Mesendoderm (in vitro differentiated cells): ENCODE measurements around the gene IP6K3.
A peak's percentile ranks its signal among the peaks of the same experiment; 100 is the strongest.

Experiments
- DNase-seq: peaks from one replicate; pipeline ENCODE4 v3.0.0; 2013
- H2AK5ac ChIP-seq: 2 replicates; pipeline ENCODE4 v1.6.1; 2013; ENCODE audit warnings: low read length, inconsistent platforms
- H2BK120ac ChIP-seq: 2 replicates; pipeline ENCODE4 v1.6.1; 2013; ENCODE audit warnings: low read depth, mild to moderate bottlenecking, low read length, moderate library complexity, mixed read lengths
- H2BK15ac ChIP-seq: replicated peaks from 2 replicates; pipeline ENCODE4 v1.6.1; 2013; ENCODE audit warnings: low read depth, mild to moderate bottlenecking, moderate library complexity
- H2BK5ac ChIP-seq: 2 replicates; pipeline ENCODE4 v1.6.1; 2013; ENCODE audit warnings: low read length, inconsistent platforms
- H3K18ac ChIP-seq: 2 replicates; pipeline ENCODE4 v1.6.1; 2013; ENCODE audit warnings: mild to moderate bottlenecking, low read length, mixed read lengths
- H3K23ac ChIP-seq: one replicate; pipeline ENCODE4 v1.6.1; 2013; ENCODE audit warnings: low read length
- H3K27ac ChIP-seq: 2 replicates; pipeline ENCODE4 v1.5.1; 2013; ENCODE audit warnings: low read depth, mild to moderate bottlenecking, inconsistent platforms, low read length, moderate library complexity
- H3K27me3 ChIP-seq: 2 replicates; pipeline ENCODE4 v1.6.1; 2013; ENCODE audit warnings: low read length, control low read depth, mild to moderate bottlenecking, inconsistent platforms; ENCODE audit not compliant: insufficient read depth, poor library complexity
- H3K36me3 ChIP-seq: 2 replicates; pipeline ENCODE4 v1.6.1; 2013; ENCODE audit warnings: low read length, inconsistent platforms; ENCODE audit not compliant: control insufficient read depth, insufficient read depth
- H3K4ac ChIP-seq: one replicate; pipeline ENCODE4 v1.6.1; 2013; ENCODE audit warnings: low read depth, mild to moderate bottlenecking, low read length, moderate library complexity
- H3K4me1 ChIP-seq: 2 replicates; pipeline ENCODE4 v1.6.1; 2013; ENCODE audit warnings: low read depth, low read length, inconsistent platforms; ENCODE audit not compliant: control insufficient read depth
- H3K4me2 ChIP-seq: 2 replicates; pipeline ENCODE4 v1.6.1; 2013; ENCODE audit warnings: low read length
- H3K4me3 ChIP-seq: 2 replicates; pipeline ENCODE4 v1.5.1; 2013; ENCODE audit warnings: mild to moderate bottlenecking, low read length
- H3K56ac ChIP-seq: one replicate; pipeline ENCODE4 v1.6.1; 2013; ENCODE audit warnings: low read length
- H3K79me1 ChIP-seq: 2 replicates; pipeline ENCODE4 v1.6.1; 2013; ENCODE audit warnings: low read length, inconsistent platforms
- H3K79me2 ChIP-seq: 2 replicates; pipeline ENCODE4 v1.6.1; 2013; ENCODE audit warnings: mild to moderate bottlenecking, low read length; ENCODE audit not compliant: control insufficient read depth, insufficient read depth
- H3K9ac ChIP-seq: 2 replicates; pipeline ENCODE4 v1.6.1; 2013; ENCODE audit warnings: low read length, inconsistent platforms
- H4K5ac ChIP-seq: one replicate; pipeline ENCODE4 v1.6.1; 2013; ENCODE audit warnings: low read length
- H4K8ac ChIP-seq: one replicate; pipeline ENCODE4 v1.6.1; 2013; ENCODE audit warnings: low read depth, mild to moderate bottlenecking, control low read depth, low read length, moderate library complexity
- WGBS: extraction: QIAGEN DNeasy Blood & Tissue Kit; methylation state at CpG from one replicate; pipeline ENCODE4 v1.1.7; 2013; ENCODE audit warnings: low lambda C conversion rate, missing lambda C conversion rate; ENCODE audit not compliant: insufficient coverage; ENCODE audit errors: extremely low coverage; 5-methylcytosine and 5-hydroxymethylcytosine counted together

Gene IP6K3

GRCh38 chr6:33776764-33777163 lies 30.1 kb upstream of the IP6K3 start:
- Histone ChIP-seq H2BK5ac (no peak overlapping the region), H3K4me2 (no peak overlapping the region), H3K27ac (no peak overlapping the region), H3K23ac (no peak overlapping the region), H3K9ac (no peak overlapping the region), H3K79me1 (peaks cover 2% of the 10 kb centered on the region), H3K79me2 (no peaks in the 10 kb centered on the region), H3K56ac (no peak overlapping the region), H3K18ac (no peak overlapping the region), H3K4ac (no peak overlapping the region), H4K5ac (no peak overlapping the region), H2BK120ac (no peak overlapping the region), H2BK15ac (no peak overlapping the region), H2AK5ac (no peak overlapping the region), H3K36me3 (peaks cover 23% of the 10 kb centered on the region), H3K4me1 (peaks cover 25% of the 10 kb centered on the region), H4K8ac (no peak overlapping the region), H3K4me3 (no peak overlapping the region), H3K27me3 (no peaks in the 10 kb centered on the region)
- WGBS, result no CpG with 5 or more reads among the region's 13 CpGs
- DNase-seq, result no peak

GRCh38 chr6:33776186-33776585 lies 29.5 kb upstream of the IP6K3 start:
- peaks cover 22% of the 10 kb centered on the region for H3K4me1 ChIP-seq
- H3K36me3 ChIP-seq, result peaks cover 23% of the 10 kb centered on the region
- DNase-seq, result no peak
- no peak overlapping the region for H3K9ac ChIP-seq
- H3K27me3 ChIP-seq, result no peaks in the 10 kb centered on the region
- no CpG with 5 or more reads among the region's 4 CpGs for WGBS
- no peak overlapping the region for H2BK120ac ChIP-seq
- no peak overlapping the region for H4K8ac ChIP-seq
- H2BK15ac ChIP-seq, result no peak overlapping the region
- H2AK5ac ChIP-seq, result no peak overlapping the region
- no peak overlapping the region for H3K23ac ChIP-seq
- no peak overlapping the region for H3K4me2 ChIP-seq
- no peak overlapping the region for H3K56ac ChIP-seq
- no peaks in the 10 kb centered on the region for H3K79me2 ChIP-seq
- no peak overlapping the region for H3K27ac ChIP-seq
- H2BK5ac ChIP-seq, result no peak overlapping the region
- no peak overlapping the region for H3K4ac ChIP-seq
- H3K4me3 ChIP-seq, result no peak overlapping the region
- H3K79me1 ChIP-seq, result peaks cover 2% of the 10 kb centered on the region
- no peak overlapping the region for H3K18ac ChIP-seq
- no peak overlapping the region for H4K5ac ChIP-seq

GRCh38 chr6:33774774-33775173 lies 28.1 kb upstream of the IP6K3 start:
- no peak overlapping the region for H2BK120ac ChIP-seq
- no peak overlapping the region for H2BK15ac ChIP-seq
- DNase-seq, result no peak
- H3K79me2 ChIP-seq, result no peaks in the 10 kb centered on the region
- H3K27me3 ChIP-seq, result no peaks in the 10 kb centered on the region
- no peak overlapping the region for H3K9ac ChIP-seq
- no peak overlapping the region for H4K8ac ChIP-seq
- no peak overlapping the region for H3K23ac ChIP-seq
- no CpG with 5 or more reads among the region's 3 CpGs for WGBS
- H3K4me3 ChIP-seq, result no peak overlapping the region
- H3K18ac ChIP-seq, result no peak overlapping the region
- no peak overlapping the region for H3K4ac ChIP-seq
- peaks cover 18% of the 10 kb centered on the region for H3K36me3 ChIP-seq
- no peak overlapping the region for H3K4me2 ChIP-seq
- H3K56ac ChIP-seq, result no peak overlapping the region
- H3K27ac ChIP-seq, result no peak overlapping the region
- peaks cover 17% of the 10 kb centered on the region for H3K4me1 ChIP-seq
- no peak overlapping the region for H4K5ac ChIP-seq
- H3K79me1 ChIP-seq, result no peaks in the 10 kb centered on the region
- H2AK5ac ChIP-seq, result no peak overlapping the region
- H2BK5ac ChIP-seq, result no peak overlapping the region

- no peak overlapping the region for H2BK120ac ChIP-seq
- H3K36me3 ChIP-seq, result peaks cover 18% of the 10 kb centered on the region
- no peak overlapping the region for H2BK5ac ChIP-seq
- H3K56ac ChIP-seq, result no peak overlapping the region
- no peak overlapping the region for H3K4me3 ChIP-seq
- no peaks in the 10 kb centered on the region for H3K79me1 ChIP-seq
- no peak for DNase-seq
- H3K4me1 ChIP-seq, result peaks cover 7% of the 10 kb centered on the region
- H4K5ac ChIP-seq, result no peak overlapping the region
- H3K27ac ChIP-seq, result no peak overlapping the region
- no peak overlapping the region for H2AK5ac ChIP-seq
- no peak overlapping the region for H3K9ac ChIP-seq
- no peaks in the 10 kb centered on the region for H3K79me2 ChIP-seq
- H3K23ac ChIP-seq, result no peak overlapping the region
- no peaks in the 10 kb centered on the region for H3K27me3 ChIP-seq
- no peak overlapping the region for H3K18ac ChIP-seq
- no CpG with 5 or more reads among the region's 6 CpGs for WGBS
- no peak overlapping the region for H3K4me2 ChIP-seq
- H4K8ac ChIP-seq, result no peak overlapping the region
- H3K4ac ChIP-seq, result no peak overlapping the region
- H2BK15ac ChIP-seq, result no peak overlapping the region
Observed at GRCh38 chr6:33772902-33773472, 26.3 kb upstream of the IP6K3 start.

GRCh38 chr6:33772082-33772830 lies 25.6 kb upstream of the IP6K3 start:
- H3K27ac ChIP-seq, result peak overlapping the region; percentile 88
- WGBS, result no CpG with 5 or more reads among the region's 24 CpGs

More at GRCh38 chr6:33772082-33772830, 25.6 kb upstream of the IP6K3 start:
- no peak for DNase-seq
- Histone ChIP-seq H2BK5ac (no peak overlapping the region), H3K4ac (no peak overlapping the region), H3K4me3 (no peak overlapping the region), H3K9ac (peak overlapping the region; percentile 38), H3K79me1 (no peaks in the 10 kb centered on the region), H3K4me2 (no peak overlapping the region), H3K18ac (no peak overlapping the region), H2AK5ac (no peak overlapping the region), H3K23ac (no peak overlapping the region), H3K79me2 (no peaks in the 10 kb centered on the region), H3K4me1 (peaks cover 7% of the 10 kb centered on the region), H2BK15ac (no peak overlapping the region), H3K56ac (peak overlapping the region; percentile 81), H2BK120ac (no peak overlapping the region), H3K27me3 (no peaks in the 10 kb centered on the region), H4K8ac (no peak overlapping the region), H3K36me3 (peaks cover 13% of the 10 kb centered on the region), H4K5ac (no peak overlapping the region)
